Endodermal cell (in vitro differentiated cells): ENCODE measurements around the gene KCNC4. TPM values are rescaled to one million over a fixed set of nuclear protein-coding genes. Genes with fewer than 3 reads are reported as not detected.

ENCODE experiments used
- DNase-seq: peaks from one replicate; pipeline ENCODE4 v3.0.0-alpha.2; 2017
- H3K27ac ChIP-seq: 2 replicates; pipeline ENCODE4 v1.5.1; 2013; ENCODE audit warnings: mild to moderate bottlenecking, low read depth, low read length, moderate library complexity
- H3K27me3 ChIP-seq: 2 replicates; pipeline ENCODE4 v1.6.1; 2013; ENCODE audit warnings: mild to moderate bottlenecking, low read length, moderate library complexity; ENCODE audit not compliant: insufficient read depth, control insufficient read depth, poor library complexity, severe bottlenecking
- H3K36me3 ChIP-seq: 2 replicates; pipeline ENCODE4 v1.7.0; 2013; ENCODE audit warnings: mild to moderate bottlenecking, low read length, moderate library complexity; ENCODE audit not compliant: control insufficient read depth, insufficient read depth
- H3K4me1 ChIP-seq: one replicate; pipeline ENCODE4 v1.7.0; 2013; ENCODE audit warnings: low read length; ENCODE audit not compliant: control insufficient read depth, insufficient read depth
- H3K4me3 ChIP-seq: 2 replicates; pipeline ENCODE4 v1.5.1; 2013; ENCODE audit warnings: mild to moderate bottlenecking, low read length, moderate library complexity
- H3K9ac ChIP-seq: 2 replicates; pipeline ENCODE4 v1.6.1; 2013; ENCODE audit warnings: mild to moderate bottlenecking, low read length, moderate library complexity; ENCODE audit not compliant: poor library complexity, severe bottlenecking; ENCODE audit errors: extremely low read depth
- H3K9me3 ChIP-seq: 2 replicates; pipeline ENCODE4 v1.6.1; 2013; ENCODE audit warnings: mild to moderate bottlenecking, low read length, moderate library complexity; ENCODE audit not compliant: control insufficient read depth
- H3K27ac Mint-ChIP-seq: 2 replicates; pipeline ENCODE4 v1.8.0; 2020; ENCODE audit warnings: mixed read lengths
- H3K27me3 Mint-ChIP-seq: 2 replicates; pipeline ENCODE4 v1.8.0; 2021; ENCODE audit warnings: mild to moderate bottlenecking, mixed read lengths; ENCODE audit not compliant: insufficient read depth
- H3K36me3 Mint-ChIP-seq: 2 replicates; pipeline ENCODE4 v1.8.0; 2020; ENCODE audit warnings: low read depth, mixed read lengths
- H3K4me1 Mint-ChIP-seq: 2 replicates; pipeline ENCODE4 v1.8.0; 2020; ENCODE audit warnings: mixed read lengths
- H3K4me3 Mint-ChIP-seq: 2 replicates; pipeline ENCODE4 v1.8.0; 2020; ENCODE audit warnings: mild to moderate bottlenecking, moderate library complexity, mixed read lengths
- H3K9me3 Mint-ChIP-seq: 2 replicates; pipeline ENCODE4 v1.8.0; 2020; ENCODE audit warnings: mild to moderate bottlenecking, mixed read lengths
- WGBS, 2 experiments: methylation state at CpG; one replicate each; pipeline versions ENCODE4 v1.1.5 to v1.1.7; 2013; ENCODE audit warnings: missing lambda C conversion rate in 2 of 2, mixed read lengths in 1 of 2; ENCODE audit not compliant: insufficient coverage in 1 of 2, insufficient read length in 1 of 2; 5-methylcytosine and 5-hydroxymethylcytosine counted together
- total RNA-seq, 2 donors: library from RNA; stranded (reverse); fragmentation: NEBNext Ultra II Directional in 1 of 2; extraction: Animal tissue kit (Norgen Biotek cat#: 25700) in 1 of 2; gene quantifications; 2 replicates in 1 of 2; 3 replicates in 1 of 2; pipeline ENCODE4 v1.2.1, GENCODE V29; 2021
- TF ChIP-seq, protein P1 (sequence below): fragments of 200-600 bp; sonication (generic); conservative IDR thresholded peaks from 2 replicates; pipeline ENCODE4 v1.5.0; 2021; ENCODE audit warnings: antibody characterized with exemption, mild to moderate bottlenecking

Gene KCNC4
- total RNA-seq, 2 donors from 2014 or later = 7.6 to 10.2 TPM

DNA sequence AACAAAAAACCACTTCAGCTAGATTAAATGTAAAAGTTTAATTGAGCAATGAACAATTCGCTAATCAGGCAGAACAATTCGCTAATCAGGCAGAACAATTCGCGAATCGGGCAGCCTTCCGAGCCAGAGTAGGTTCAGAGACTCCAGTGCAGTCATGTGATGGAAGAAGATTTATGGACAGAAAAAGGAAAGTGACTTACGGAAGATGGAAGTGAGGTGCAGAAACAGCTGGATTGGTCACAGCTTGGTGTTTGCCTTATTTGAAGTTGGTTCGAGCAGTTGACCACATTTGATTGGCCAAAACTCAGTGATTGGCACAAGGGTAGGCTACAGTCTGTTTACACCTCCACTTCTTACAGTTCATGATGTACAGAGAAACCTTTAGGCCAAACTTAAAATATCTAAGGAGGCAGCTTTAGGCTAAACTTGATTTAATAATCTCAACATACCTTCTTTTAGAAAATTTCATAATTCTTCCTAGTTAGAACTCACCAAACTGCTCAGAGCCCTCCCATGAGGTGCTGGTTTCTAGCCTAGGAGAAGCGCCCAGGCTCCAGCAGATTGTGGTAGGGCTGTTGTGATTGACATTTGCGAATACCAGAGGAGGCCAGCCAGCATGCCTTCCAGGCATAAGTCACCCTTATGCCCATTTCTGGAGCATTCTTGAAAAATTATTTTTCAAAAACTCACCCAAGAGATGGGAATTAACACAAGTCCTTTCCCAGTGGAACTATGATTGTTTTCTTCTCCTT lies 22.8 kb upstream of the KCNC4 start:
- Histone ChIP-seq H3K9ac (no peak overlapping the region), H3K9me3 (no peaks in the 10 kb centered on the region), H3K36me3 (no peaks in the 10 kb centered on the region), H3K4me3 (no peak overlapping the region), H3K4me1 (no peaks in the 10 kb centered on the region), H3K27ac (no peak overlapping the region), H3K27me3 (no peaks in the 10 kb centered on the region)
- 90 to 91% methylated on average over 9 to 10 of the region's 10 CpGs for WGBS, 2 experiments
- Mint-ChIP-seq H3K9me3 (no peaks in the 10 kb centered on the region), H3K36me3 (no peaks in the 10 kb centered on the region), H3K27me3 (peaks cover 10% of the 10 kb centered on the region), H3K4me1 (no peaks in the 10 kb centered on the region), H3K4me3 (no peak overlapping the region), H3K27ac (no peak overlapping the region)
- DNase-seq = no peak
- TF ChIP-seq, protein P1, sequence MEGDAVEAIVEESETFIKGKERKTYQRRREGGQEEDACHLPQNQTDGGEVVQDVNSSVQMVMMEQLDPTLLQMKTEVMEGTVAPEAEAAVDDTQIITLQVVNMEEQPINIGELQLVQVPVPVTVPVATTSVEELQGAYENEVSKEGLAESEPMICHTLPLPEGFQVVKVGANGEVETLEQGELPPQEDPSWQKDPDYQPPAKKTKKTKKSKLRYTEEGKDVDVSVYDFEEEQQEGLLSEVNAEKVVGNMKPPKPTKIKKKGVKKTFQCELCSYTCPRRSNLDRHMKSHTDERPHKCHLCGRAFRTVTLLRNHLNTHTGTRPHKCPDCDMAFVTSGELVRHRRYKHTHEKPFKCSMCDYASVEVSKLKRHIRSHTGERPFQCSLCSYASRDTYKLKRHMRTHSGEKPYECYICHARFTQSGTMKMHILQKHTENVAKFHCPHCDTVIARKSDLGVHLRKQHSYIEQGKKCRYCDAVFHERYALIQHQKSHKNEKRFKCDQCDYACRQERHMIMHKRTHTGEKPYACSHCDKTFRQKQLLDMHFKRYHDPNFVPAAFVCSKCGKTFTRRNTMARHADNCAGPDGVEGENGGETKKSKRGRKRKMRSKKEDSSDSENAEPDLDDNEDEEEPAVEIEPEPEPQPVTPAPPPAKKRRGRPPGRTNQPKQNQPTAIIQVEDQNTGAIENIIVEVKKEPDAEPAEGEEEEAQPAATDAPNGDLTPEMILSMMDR = no peak

DNA sequence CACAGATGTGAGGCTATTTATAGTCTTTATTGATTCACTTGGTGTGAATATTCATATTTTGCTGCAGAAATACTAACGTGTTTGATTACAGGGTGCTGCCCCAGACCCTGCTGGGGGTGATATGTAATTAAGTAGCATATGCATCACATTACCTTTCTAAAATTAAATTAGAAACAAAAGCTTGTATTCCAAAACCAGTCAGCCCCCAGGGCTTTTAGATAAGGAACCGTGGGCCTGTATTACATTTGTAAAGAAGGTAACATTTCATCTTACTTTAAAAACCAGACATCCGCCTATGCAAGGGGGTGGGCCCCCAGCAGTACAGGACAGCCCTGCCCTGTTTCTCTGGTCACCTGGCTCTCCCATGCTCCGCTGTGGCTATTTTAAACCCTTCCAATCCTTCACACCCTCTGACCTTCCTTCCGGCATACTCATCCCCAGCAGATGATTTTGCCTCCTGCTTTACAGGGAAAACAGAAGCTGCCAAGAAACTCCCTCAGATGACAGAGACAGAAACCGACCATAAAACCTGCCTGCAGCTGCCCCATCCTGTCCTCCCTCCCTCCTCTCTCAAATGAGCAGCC lies 22.0 kb upstream of the KCNC4 start:
- Histone ChIP-seq H3K9me3 (no peaks in the 10 kb centered on the region), H3K36me3 (no peaks in the 10 kb centered on the region), H3K27ac (no peak overlapping the region), H3K27me3 (no peaks in the 10 kb centered on the region), H3K9ac (no peak overlapping the region), H3K4me1 (no peaks in the 10 kb centered on the region), H3K4me3 (no peak overlapping the region)
- no peak overlapping the region for H3K4me3 Mint-ChIP-seq
- no peaks in the 10 kb centered on the region for H3K9me3 Mint-ChIP-seq
- TF ChIP-seq, protein P1 = no peak
- WGBS, 2 experiments = 73 to 76% methylated on average over 4 to 5 of the region's 6 CpGs
- H3K4me1 Mint-ChIP-seq = no peaks in the 10 kb centered on the region
- H3K27me3 Mint-ChIP-seq = peaks cover 10% of the 10 kb centered on the region
- no peaks in the 10 kb centered on the region for H3K36me3 Mint-ChIP-seq
- no peak for DNase-seq
- H3K27ac Mint-ChIP-seq = no peak overlapping the region

DNA sequence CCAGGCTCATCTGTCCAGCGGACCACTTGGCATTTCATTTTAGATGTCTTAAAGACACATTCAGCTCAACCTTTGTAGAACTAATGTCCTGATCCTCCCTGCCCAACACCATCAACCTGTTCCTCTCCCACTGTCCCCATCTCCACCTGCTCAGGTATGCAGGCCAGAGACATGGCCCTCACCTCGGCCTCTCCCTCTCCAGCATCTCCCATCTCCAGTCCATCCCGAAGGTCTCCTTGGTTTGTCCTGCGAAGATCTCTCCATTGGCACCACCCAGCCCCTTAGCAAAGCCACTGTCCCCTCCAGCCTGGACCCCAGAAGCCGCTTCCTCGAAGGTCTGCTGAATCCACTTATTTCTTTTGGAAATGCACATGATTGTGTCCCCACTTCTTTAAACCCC lies 20.9 kb upstream of the KCNC4 start:
- Histone ChIP-seq H3K27me3 (no peaks in the 10 kb centered on the region), H3K9ac (no peak overlapping the region), H3K36me3 (no peaks in the 10 kb centered on the region), H3K4me3 (no peak overlapping the region), H3K9me3 (no peaks in the 10 kb centered on the region), H3K4me1 (no peaks in the 10 kb centered on the region), H3K27ac (no peak overlapping the region)
- Mint-ChIP-seq H3K27ac (no peak overlapping the region), H3K27me3 (peaks cover 10% of the 10 kb centered on the region), H3K9me3 (no peaks in the 10 kb centered on the region), H3K4me3 (no peak overlapping the region), H3K36me3 (no peaks in the 10 kb centered on the region), H3K4me1 (no peaks in the 10 kb centered on the region)
- TF ChIP-seq, protein P1 = no peak
- WGBS, 2 experiments = 92 to 97% methylated on average over 4 to 6 of the region's 6 CpGs
- no peak for DNase-seq
